HG02588 (cell line): ENCODE results near the gene WNT4.

Source experiments
- ATAC-seq: cut with Tn5 transposase; IDR thresholded peaks from one replicate; pipeline ENCODE4 v1.9.1; 2021; ENCODE audit warnings: mild to moderate bottlenecking, moderate library complexity; ENCODE audit not compliant: unreplicated experiment

Gene WNT4

GRCh38 chr1:22164841-22165808 lies 22.2 kb upstream of the WNT4 start:
- ATAC-seq: no peak

GRCh38 chr1:22163564-22163963 lies 20.7 kb upstream of the WNT4 start:
- no peak for ATAC-seq

GRCh38 chr1:22163137-22163536 lies 20.2 kb upstream of the WNT4 start:
- ATAC-seq: no peak

GRCh38 chr1:22159891-22160290 lies 17.0 kb upstream of the WNT4 start:
- no peak for ATAC-seq

GRCh38 chr1:22158654-22159053 lies 15.8 kb upstream of the WNT4 start:
- no peak for ATAC-seq

GRCh38 chr1:22157359-22157966 lies 14.6 kb upstream of the WNT4 start:
- ATAC-seq: no peak

- ATAC-seq: no peak
Observed at GRCh38 chr1:22155517-22155916, 12.6 kb upstream of the WNT4 start.

GRCh38 chr1:22154626-22155025 lies 11.7 kb upstream of the WNT4 start:
- no peak for ATAC-seq

GRCh38 chr1:22153660-22154437 lies 11.0 kb upstream of the WNT4 start:
- no peak for ATAC-seq

GRCh38 chr1:22150923-22151322 lies 8.0 kb upstream of the WNT4 start:
- no peak for ATAC-seq

- no peak for ATAC-seq
Observed at GRCh38 chr1:22142315-22143064, 407 bp downstream of the WNT4 start.

GRCh38 chr1:22141554-22142314 lies 1.2 kb downstream of the WNT4 start:
- ATAC-seq: no peak

GRCh38 chr1:22140694-22141093 lies 2.2 kb downstream of the WNT4 start:
- ATAC-seq: no peak

- ATAC-seq: no peak
Observed at GRCh38 chr1:22139817-22140216, 3.1 kb downstream of the WNT4 start.

- ATAC-seq: no peak
Observed at GRCh38 chr1:22139066-22139594, 3.8 kb downstream of the WNT4 start.

GRCh38 chr1:22137004-22137720 lies 5.7 kb downstream of the WNT4 start:
- no peak for ATAC-seq

- no peak for ATAC-seq
Observed at GRCh38 chr1:22133931-22134324, 9.0 kb downstream of the WNT4 start.

GRCh38 chr1:22133247-22133930 lies 9.5 kb downstream of the WNT4 start:
- ATAC-seq: no peak
